ENCODE measurements around the gene ACVR2B.

ACVR2B gene

DNA sequence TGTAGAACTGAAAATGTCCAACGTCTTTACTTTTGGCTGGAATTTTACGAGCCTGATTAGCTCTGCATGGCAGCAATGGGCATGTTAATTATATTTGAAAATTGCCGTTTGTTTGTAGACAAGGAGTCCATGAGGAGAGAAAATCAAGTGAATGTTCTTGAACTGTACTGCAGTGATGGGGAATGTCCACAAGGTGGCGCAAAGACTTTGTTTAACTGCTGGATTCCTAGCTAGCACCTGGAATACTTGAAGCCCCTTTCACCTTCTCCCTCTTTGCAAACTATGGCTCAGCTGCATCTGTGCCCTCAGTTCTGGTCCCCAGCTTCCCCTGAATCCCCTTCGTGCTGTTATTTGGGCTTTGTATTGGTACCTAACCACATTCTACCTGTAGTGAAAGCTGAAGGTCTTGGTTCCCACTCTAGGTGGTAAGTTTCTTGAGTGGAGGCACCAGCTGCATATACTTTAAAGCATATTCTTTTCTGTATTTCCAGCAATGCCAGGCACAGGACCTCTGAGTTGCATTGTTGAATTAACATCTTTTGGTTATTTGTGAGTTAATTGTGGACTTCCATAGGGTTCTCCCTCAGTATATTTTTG is 67.8 kb downstream of the ACVR2B start:
- no peak overlapping the region for H3K27ac ChIP-seq
- DNase-seq = peak in 1 of 2 donors; percentile 55
- H3K27me3 ChIP-seq = no peaks in the 10 kb centered on the region
- H3K9me3 ChIP-seq = no peaks in the 10 kb centered on the region
- intact Hi-C loops (cut with DNase I; ENCODE audit: low total_unique reads) = loop anchor here (2.0 kb wide), 1 partner anchor 129 kb away; no protein-coding TSS in a partner anchor
- H3K36me3 ChIP-seq = peaks cover 27 to 62% (median 35%) of the 10 kb centered on the region in 3 donors
- TF ChIP-seq, protein P1, sequence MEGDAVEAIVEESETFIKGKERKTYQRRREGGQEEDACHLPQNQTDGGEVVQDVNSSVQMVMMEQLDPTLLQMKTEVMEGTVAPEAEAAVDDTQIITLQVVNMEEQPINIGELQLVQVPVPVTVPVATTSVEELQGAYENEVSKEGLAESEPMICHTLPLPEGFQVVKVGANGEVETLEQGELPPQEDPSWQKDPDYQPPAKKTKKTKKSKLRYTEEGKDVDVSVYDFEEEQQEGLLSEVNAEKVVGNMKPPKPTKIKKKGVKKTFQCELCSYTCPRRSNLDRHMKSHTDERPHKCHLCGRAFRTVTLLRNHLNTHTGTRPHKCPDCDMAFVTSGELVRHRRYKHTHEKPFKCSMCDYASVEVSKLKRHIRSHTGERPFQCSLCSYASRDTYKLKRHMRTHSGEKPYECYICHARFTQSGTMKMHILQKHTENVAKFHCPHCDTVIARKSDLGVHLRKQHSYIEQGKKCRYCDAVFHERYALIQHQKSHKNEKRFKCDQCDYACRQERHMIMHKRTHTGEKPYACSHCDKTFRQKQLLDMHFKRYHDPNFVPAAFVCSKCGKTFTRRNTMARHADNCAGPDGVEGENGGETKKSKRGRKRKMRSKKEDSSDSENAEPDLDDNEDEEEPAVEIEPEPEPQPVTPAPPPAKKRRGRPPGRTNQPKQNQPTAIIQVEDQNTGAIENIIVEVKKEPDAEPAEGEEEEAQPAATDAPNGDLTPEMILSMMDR (IDR thresholded peaks at IDR 0.05) = peak; percentile 79 to 88
- no peak overlapping the region for H3K4me3 ChIP-seq
- peaks cover 0 to 11% (median 4%) of the 10 kb centered on the region in 4 donors for H3K4me1 ChIP-seq

DNA sequence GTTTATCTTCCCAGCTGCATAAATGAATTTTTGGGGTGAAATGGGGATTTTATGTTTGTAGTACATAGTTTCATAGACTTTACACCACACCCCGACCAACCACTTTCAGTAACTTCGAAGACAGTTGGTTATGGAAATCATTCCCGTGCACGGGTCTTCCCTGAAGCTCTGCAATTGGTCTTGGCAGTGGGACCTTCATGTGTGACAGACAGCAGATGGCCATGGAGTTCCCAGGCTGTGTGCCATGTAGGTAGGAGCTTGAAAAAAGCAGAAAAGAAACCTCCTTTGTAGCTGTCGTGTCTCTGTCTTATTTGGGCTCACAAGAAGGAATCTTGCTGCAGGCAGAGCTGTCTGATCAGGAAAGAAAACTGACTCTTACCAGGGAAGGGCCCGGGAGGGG is 68.3 kb downstream of the ACVR2B start:
- Histone ChIP-seq H3K36me3 (peaks cover 27 to 68% (median 40%) of the 10 kb centered on the region in 3 donors), H3K27ac (no peak overlapping the region), H3K4me3 (no peak overlapping the region), H3K4me1 (peaks cover 0 to 11% (median 4%) of the 10 kb centered on the region in 4 donors), H3K9me3 (no peaks in the 10 kb centered on the region), H3K27me3 (no peaks in the 10 kb centered on the region)
- no peak for DNase-seq
- TF ChIP-seq, protein P1 (IDR thresholded peaks at IDR 0.05) = no peak
- intact Hi-C loops (cut with DNase I; ENCODE audit: low total_unique reads) = no loop called here

- H3K27ac ChIP-seq = no peak overlapping the region
- H3K27me3 ChIP-seq = no peaks in the 10 kb centered on the region
- peaks cover 27 to 71% (median 45%) of the 10 kb centered on the region in 3 donors for H3K36me3 ChIP-seq
- H3K4me3 ChIP-seq = no peak overlapping the region
- DNase-seq = no peak
- H3K9me3 ChIP-seq = no peaks in the 10 kb centered on the region
- TF ChIP-seq, protein P1 (IDR thresholded peaks at IDR 0.05) = no peak
- intact Hi-C loops (cut with DNase I; ENCODE audit: low total_unique reads) = no loop called here
- peaks cover 0 to 11% (median 4%) of the 10 kb centered on the region in 4 donors for H3K4me1 ChIP-seq
Observed at GRCh38 chr3:38524141-38524739, 70.5 kb downstream of the ACVR2B start.

DNA sequence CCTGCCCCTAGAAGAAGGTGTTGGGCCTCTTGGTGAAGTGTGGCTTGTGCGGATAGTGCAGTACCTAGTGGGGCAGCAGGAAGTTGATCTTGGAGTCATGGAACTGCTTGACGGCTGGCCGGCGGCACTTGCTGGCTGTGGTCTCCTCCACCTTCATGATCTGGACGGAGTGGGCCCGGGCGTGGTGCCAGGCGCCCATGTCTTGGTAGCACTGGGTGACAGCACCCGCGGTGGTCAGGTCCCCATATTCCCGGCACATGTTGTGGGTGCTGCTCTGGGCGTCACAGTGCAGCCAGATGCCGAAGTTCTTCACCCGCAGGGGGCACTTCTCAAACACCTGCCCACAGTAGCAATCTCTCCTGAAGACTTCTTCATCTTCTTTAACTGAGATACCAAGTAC is 73.1 kb downstream of the ACVR2B start:
- no peak for DNase-seq
- intact Hi-C loops (cut with DNase I; ENCODE audit: low total_unique reads) = no loop called here
- TF ChIP-seq, protein P1 (IDR thresholded peaks at IDR 0.05) = no peak
- H3K4me3 ChIP-seq = no peak overlapping the region
- H3K27me3 ChIP-seq = no peaks in the 10 kb centered on the region
- H3K9me3 ChIP-seq = no peaks in the 10 kb centered on the region
- no peak overlapping the region for H3K27ac ChIP-seq
- H3K4me1 ChIP-seq = no peaks in the 10 kb centered on the region
- H3K36me3 ChIP-seq = peaks cover 27 to 68% (median 45%) of the 10 kb centered on the region in 3 donors

- H3K36me3 ChIP-seq = peaks cover 27 to 54% (median 41%) of the 10 kb centered on the region in 3 donors
- DNase-seq = no peak
- H3K4me1 ChIP-seq = no peaks in the 10 kb centered on the region
- no peaks in the 10 kb centered on the region for H3K9me3 ChIP-seq
- no peaks in the 10 kb centered on the region for H3K27me3 ChIP-seq
- TF ChIP-seq, protein P1 (IDR thresholded peaks at IDR 0.05) = no peak
- H3K4me3 ChIP-seq = no peak overlapping the region
- intact Hi-C loops (cut with DNase I; ENCODE audit: low total_unique reads) = no loop called here
- no peak overlapping the region for H3K27ac ChIP-seq
Observed at GRCh38 chr3:38528457-38528856, 74.8 kb downstream of the ACVR2B start.

Measured in tibial artery (tissue), 4 donors.